GM19193 (cell line): Measurements from ENCODE around the gene AGBL1.

Experiments used
- POLR2A ChIP-seq: IDR thresholded peaks from 4 replicates; pipeline ENCODE4 v1.6.1; 2011; ENCODE audit not compliant: insufficient read depth, insufficient read length; ENCODE audit errors: extremely low read depth

AGBL1 gene

DNA sequence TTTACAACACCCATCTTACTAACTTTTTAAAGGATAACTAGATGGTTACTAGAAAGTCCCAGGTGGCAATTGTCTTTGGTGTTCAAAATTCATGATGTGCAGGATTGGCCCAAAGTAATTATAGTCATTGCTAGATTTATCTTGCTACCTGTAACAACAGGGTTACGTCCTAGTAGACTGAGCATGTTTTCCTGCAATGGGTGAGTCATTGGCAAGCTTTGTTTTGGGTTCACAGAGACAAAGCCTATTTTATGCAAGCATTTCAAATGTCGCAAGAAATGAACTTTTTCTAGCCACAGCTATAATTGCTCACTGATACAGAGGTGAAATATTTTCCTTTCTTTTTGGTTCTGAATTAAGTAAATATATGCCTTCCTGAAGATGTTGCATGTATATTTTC, 267.6 kb downstream of the AGBL1 start:
- TF ChIP-seq POLR2A: no peak

GRCh38 chr15:86349565-86349964, 269.9 kb downstream of the AGBL1 start:
- TF ChIP-seq POLR2A: no peak

- TF ChIP-seq POLR2A: no peak
Measured at GRCh38 chr15:86353213-86353612, 273.5 kb downstream of the AGBL1 start.

- no peak for TF ChIP-seq POLR2A
Measured at GRCh38 chr15:86355361-86355760, 275.7 kb downstream of the AGBL1 start.

DNA sequence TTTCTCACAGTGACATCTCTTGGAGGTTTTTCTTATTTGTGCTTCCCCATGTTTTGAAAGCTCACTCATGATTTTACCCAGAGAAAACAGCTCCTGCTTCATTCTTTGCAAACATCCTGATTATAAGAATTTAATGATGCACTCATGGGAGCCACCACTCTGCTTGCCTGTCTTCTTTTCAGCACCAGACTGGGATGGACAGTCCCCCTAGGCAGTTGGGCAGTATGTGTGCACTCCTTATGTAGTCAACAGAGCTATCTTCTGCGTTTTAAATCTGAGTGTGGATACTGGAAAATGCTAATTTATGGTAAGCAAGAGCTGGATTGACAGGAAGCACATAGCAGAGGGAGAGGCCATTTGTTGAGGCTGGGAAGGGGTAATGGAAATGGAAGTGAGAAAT, 276.1 kb downstream of the AGBL1 start:
- TF ChIP-seq POLR2A: no peak

GRCh38 chr15:86362555-86362954, 282.9 kb downstream of the AGBL1 start:
- TF ChIP-seq POLR2A: no peak

DNA sequence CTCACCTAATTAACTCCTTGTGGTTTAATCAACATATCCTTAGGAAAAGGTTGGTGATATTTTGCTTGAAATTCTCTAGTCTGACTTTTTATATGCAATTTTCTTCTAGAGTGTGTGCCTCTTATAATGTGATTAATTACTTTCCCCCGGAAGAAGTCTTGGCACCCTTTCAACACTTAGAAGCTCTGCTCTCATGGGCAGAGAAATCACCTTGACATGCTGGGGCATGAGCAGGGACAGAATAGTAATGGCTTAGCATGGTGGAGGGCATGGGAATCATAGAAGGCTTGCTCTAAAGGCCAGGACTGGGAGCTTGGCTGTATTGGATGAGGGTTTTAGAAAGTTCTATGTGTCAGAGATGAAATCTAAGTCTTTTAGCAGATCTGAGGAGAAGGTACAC, 293.5 kb downstream of the AGBL1 start:
- TF ChIP-seq POLR2A: no peak

DNA sequence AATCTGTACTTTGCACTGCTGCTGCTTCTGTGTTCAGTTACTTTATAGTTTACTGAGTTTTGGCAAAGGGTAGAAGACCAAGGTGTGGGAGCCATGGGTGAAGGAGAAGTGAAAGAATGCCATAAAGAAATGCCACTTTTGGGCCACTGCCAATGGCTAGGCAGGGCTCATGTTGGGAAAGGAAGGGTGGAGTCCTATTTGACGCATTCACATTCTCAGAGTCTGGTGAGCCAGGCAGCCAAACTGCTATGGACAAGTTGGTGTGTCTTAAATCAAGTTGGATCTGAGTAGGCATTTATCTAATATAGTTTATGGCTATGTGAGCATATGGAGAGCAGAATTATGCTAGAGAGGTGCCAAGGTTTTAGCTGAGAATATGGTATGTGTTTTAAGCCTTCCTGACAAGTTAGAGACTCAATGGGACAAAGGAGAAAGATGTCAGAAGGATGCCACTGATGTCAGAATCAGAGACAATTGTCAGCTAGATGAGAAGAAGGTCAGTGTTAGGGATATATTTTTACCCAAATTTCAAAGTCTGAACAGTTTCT, 296.1 kb downstream of the AGBL1 start:
- no peak for TF ChIP-seq POLR2A

DNA sequence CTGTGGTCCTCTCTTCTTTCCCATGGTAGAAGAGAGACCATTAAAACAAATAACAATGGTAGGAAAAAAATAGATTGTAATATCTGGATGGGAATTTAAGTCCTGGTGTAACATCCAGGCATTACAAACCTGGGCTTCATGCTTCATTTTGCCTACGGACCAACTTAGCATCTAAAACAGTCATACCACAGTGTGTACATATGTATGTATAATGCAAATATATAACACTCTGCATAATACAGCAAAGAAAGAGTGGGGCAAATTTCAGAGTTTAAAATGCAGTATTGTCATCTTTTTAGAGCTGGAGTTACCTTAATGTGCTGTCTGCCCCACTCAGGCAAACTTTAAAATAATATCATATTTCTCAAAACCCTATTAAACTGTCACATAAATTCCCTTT, 298.2 kb downstream of the AGBL1 start:
- TF ChIP-seq POLR2A: no peak

GRCh38 chr15:86382341-86382740, 302.7 kb downstream of the AGBL1 start:
- TF ChIP-seq POLR2A: no peak

- TF ChIP-seq POLR2A: no peak
Measured at GRCh38 chr15:86383611-86384010, 303.9 kb downstream of the AGBL1 start.

GRCh38 chr15:86384186-86384585, 304.5 kb downstream of the AGBL1 start:
- TF ChIP-seq POLR2A: no peak

- TF ChIP-seq POLR2A: no peak
Measured at GRCh38 chr15:86392296-86392695, 312.6 kb downstream of the AGBL1 start.

- no peak for TF ChIP-seq POLR2A
Measured at GRCh38 chr15:86392874-86393273, 313.2 kb downstream of the AGBL1 start.

- no peak for TF ChIP-seq POLR2A
Measured at GRCh38 chr15:86394866-86395265, 315.2 kb downstream of the AGBL1 start.

DNA sequence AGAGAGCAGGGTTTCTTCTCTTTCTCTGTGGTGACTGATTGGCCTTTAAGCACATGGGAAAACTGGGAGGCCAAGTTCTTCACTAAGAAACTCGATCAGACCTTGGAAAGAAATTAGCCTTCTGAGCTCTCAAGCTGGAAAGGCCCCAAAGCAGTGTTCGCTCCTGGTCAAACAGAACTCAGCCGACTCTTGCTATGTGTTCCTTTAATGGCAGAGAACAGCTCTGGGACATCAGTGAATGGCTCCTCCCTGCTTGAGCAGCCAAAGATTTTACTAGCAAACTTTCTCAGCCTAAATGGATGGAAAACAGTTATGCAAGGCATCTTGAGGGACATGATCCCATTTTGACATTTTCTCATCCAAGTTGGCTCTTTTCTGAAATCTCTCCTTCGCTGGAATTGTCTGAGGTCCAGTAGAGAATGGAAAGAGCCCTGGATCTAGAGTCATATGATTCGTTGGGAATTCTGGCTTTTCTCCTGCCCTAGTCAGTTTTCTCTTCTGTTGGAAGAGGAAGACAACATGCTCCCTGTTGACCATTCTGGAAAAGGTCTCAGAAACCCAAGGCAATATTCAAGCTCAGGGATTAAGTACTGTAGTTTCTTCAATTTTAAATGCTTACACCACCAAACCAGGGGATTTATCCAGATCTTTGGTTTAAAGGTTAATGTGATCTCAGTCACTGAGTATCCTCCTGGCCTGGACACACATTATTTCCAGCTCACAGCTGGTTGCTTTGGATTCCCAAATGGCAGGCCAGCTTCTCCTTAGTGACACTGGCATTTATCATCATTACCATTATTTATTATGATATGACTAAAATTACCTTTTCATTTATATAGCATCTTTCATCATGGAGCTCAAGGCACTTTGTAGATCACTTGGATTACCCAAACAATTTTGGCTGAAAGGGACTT, 319.6 kb downstream of the AGBL1 start:
- no peak for TF ChIP-seq POLR2A
